Neural cell (in vitro differentiated cells): ENCODE results near the gene SAMMSON. TPM values are rescaled to one million over a fixed set of nuclear protein-coding genes. Genes with fewer than 3 reads are reported as not detected.

Experiments
- H2AFZ ChIP-seq: fragments of 200-600, 300-800 bp; sonication (generic), shearing (Covaris generic); 2 replicates; pipeline ENCODE4 v1.6.0; 2014; ENCODE audit warnings: low read depth, mild to moderate bottlenecking, antibody characterized with exemption, low read length, moderate library complexity
- H3F3A ChIP-seq: fragments of 200-600 bp; shearing (Covaris generic); 2 replicates; pipeline ENCODE4 v1.6.1; 2016; ENCODE audit warnings: mild to moderate bottlenecking, moderate library complexity, mixed read lengths, antibody characterized with exemption, low read length; ENCODE audit not compliant: insufficient read depth, poor library complexity, severe bottlenecking
- H3K27ac ChIP-seq: fragments of 200-600, 300-800 bp; sonication (generic), shearing (Covaris generic); 2 replicates; pipeline ENCODE4 v1.5.1; 2014; ENCODE audit warnings: mild to moderate bottlenecking, low read length, moderate library complexity
- H3K27me3 ChIP-seq: fragments of 300-800, 200-600 bp; sonication (generic), shearing (Covaris generic); 2 replicates; pipeline ENCODE4 v1.6.0; 2014; ENCODE audit warnings: mild to moderate bottlenecking, low read depth, low read length, moderate library complexity; ENCODE audit not compliant: insufficient read depth
- H3K36me3 ChIP-seq: fragments of 300-800, 200-600 bp; sonication (generic), shearing (Covaris generic); 2 replicates; pipeline ENCODE4 v1.5.1; 2014; ENCODE audit warnings: mild to moderate bottlenecking, antibody characterized with exemption, low read length, moderate library complexity; ENCODE audit not compliant: insufficient read depth
- H3K4me2 ChIP-seq: fragments of 300-800, 200-600 bp; sonication (generic), shearing (Covaris generic); 2 replicates; pipeline ENCODE4 v1.6.0; 2014; ENCODE audit warnings: mild to moderate bottlenecking, low read length
- H3K4me3 ChIP-seq: fragments of 300-800, 200-600 bp; sonication (generic), shearing (Covaris generic); 2 replicates; pipeline ENCODE4 v1.5.1; 2014; ENCODE audit warnings: mild to moderate bottlenecking, low read length, moderate library complexity
- H3K79me2 ChIP-seq: fragments of 200-600 bp; shearing (Covaris generic); replicated peaks from 2 replicates; pipeline ENCODE4 v1.6.0; 2014; ENCODE audit warnings: mild to moderate bottlenecking, low read length, moderate library complexity; ENCODE audit not compliant: insufficient read depth
- H3K9ac ChIP-seq: fragments of 300-800, 200-600 bp; sonication (generic), shearing (Covaris generic); 2 replicates; pipeline ENCODE4 v1.6.1; 2016; ENCODE audit warnings: mild to moderate bottlenecking, low read length, mixed read lengths
- H3K9me2 ChIP-seq: fragments of 200-600 bp; shearing (Covaris generic); 2 replicates; pipeline ENCODE4 v1.6.1; 2016; ENCODE audit warnings: mild to moderate bottlenecking, low read length, mixed read lengths; ENCODE audit not compliant: insufficient read depth
- H3K9me3 ChIP-seq: fragments of 200-600, 300-800 bp; sonication (generic), shearing (Covaris generic); 2 replicates; pipeline ENCODE4 v1.6.1; 2016; ENCODE audit warnings: mild to moderate bottlenecking, mixed run types, low read length, moderate library complexity, mixed read lengths
- H4K20me1 ChIP-seq: fragments of 200-600 bp; shearing (Covaris generic); 2 replicates; pipeline ENCODE4 v1.6.1; 2016; ENCODE audit warnings: mild to moderate bottlenecking, mixed run types; ENCODE audit not compliant: insufficient read depth
- CTCF ChIP-seq: fragments of 450-650 bp; IDR thresholded peaks from 2 replicates; pipeline ENCODE4 v1.5.1; 2014; ENCODE audit warnings: antibody characterized with exemption, mild to moderate bottlenecking, moderate library complexity; ENCODE audit not compliant: poor library complexity, severe bottlenecking
- EP300 ChIP-seq: fragments of 450-650 bp; conservative IDR thresholded peaks from 2 replicates; pipeline ENCODE4 v1.6.1; 2014; ENCODE audit warnings: antibody characterized with exemption, mild to moderate bottlenecking, moderate library complexity; ENCODE audit not compliant: poor library complexity, severe bottlenecking
- EZH2 ChIP-seq: fragments of 200-600, 300-800 bp; shearing (Covaris generic), sonication (generic); IDR thresholded peaks from 2 replicates; pipeline ENCODE4 v1.6.1; 2014; ENCODE audit warnings: antibody characterized with exemption, low read length, borderline replicate concordance, mild to moderate bottlenecking; ENCODE audit not compliant: insufficient read depth, poor library complexity, severe bottlenecking
- MXI1 ChIP-seq: fragments of 450-650 bp; conservative IDR thresholded peaks from 2 replicates; pipeline ENCODE4 v1.6.1; 2014; ENCODE audit warnings: antibody characterized with exemption, mild to moderate bottlenecking; ENCODE audit not compliant: poor library complexity, severe bottlenecking
- POLR2AphosphoS5 ChIP-seq: IDR thresholded peaks from 2 replicates; pipeline ENCODE4 v1.6.1; 2012
- RAD21 ChIP-seq: fragments of 450-650 bp; conservative IDR thresholded peaks from 2 replicates; pipeline ENCODE4 v1.6.1; 2014; ENCODE audit warnings: antibody characterized with exemption, mild to moderate bottlenecking, moderate library complexity
- REST ChIP-seq: IDR thresholded peaks from 2 replicates; pipeline ENCODE4 v1.6.1; 2012; ENCODE audit warnings: borderline replicate concordance
- SMC3 ChIP-seq: fragments of 450-650 bp; conservative IDR thresholded peaks from 2 replicates; pipeline ENCODE4 v1.6.1; 2014; ENCODE audit warnings: antibody characterized with exemption, mild to moderate bottlenecking, moderate library complexity; ENCODE audit not compliant: poor library complexity
- TAF1 ChIP-seq: IDR thresholded peaks from 2 replicates; pipeline ENCODE4 v1.6.1; 2012; ENCODE audit warnings: low read depth
- polyA plus RNA-seq: library from polyadenylated mRNA; depleted of rRNA; stranded (reverse); fragments of >200 nt; gene quantifications from 2 replicates; pipeline ENCODE4 v1.2.3, GENCODE V29; 2014

The SAMMSON gene
- polyA plus RNA-seq, 1 donor from 2014 or later: not detected

GRCh38 chr3:69970827-69971226 lies 28.7 kb upstream of the SAMMSON start:
- Histone ChIP-seq H2AFZ (no peak overlapping the region), H4K20me1 (no peaks in the 10 kb centered on the region), H3K27ac (no peak overlapping the region), H3K9me2 (no peaks in the 10 kb centered on the region), H3K4me2 (no peak overlapping the region), H3F3A (no peaks in the 10 kb centered on the region), H3K9ac (no peak overlapping the region), H3K27me3 (no peaks in the 10 kb centered on the region), H3K4me3 (no peak overlapping the region), H3K79me2 (no peaks in the 10 kb centered on the region), H3K36me3 (no peaks in the 10 kb centered on the region), H3K9me3 (no peaks in the 10 kb centered on the region)
- TF ChIP-seq TAF1 (no peak), EP300 (no peak), RAD21 (no peak), POLR2AphosphoS5 (no peak), EZH2 (no peak), MXI1 (no peak), CTCF (no peak), REST (no peak), SMC3 (no peak)

GRCh38 chr3:69972672-69973071 lies 26.9 kb upstream of the SAMMSON start:
- H3K4me2 ChIP-seq: no peak overlapping the region
- H3K27me3 ChIP-seq: no peaks in the 10 kb centered on the region
- H4K20me1 ChIP-seq: no peaks in the 10 kb centered on the region
- no peaks in the 10 kb centered on the region for H3F3A ChIP-seq
- H3K27ac ChIP-seq: no peak overlapping the region
- H3K9me3 ChIP-seq: no peaks in the 10 kb centered on the region
- TF ChIP-seq REST (no peak), CTCF (no peak), RAD21 (no peak), TAF1 (no peak), SMC3 (no peak), POLR2AphosphoS5 (no peak), EZH2 (no peak), EP300 (no peak), MXI1 (no peak)
- H3K4me3 ChIP-seq: no peak overlapping the region
- no peaks in the 10 kb centered on the region for H3K36me3 ChIP-seq
- no peak overlapping the region for H2AFZ ChIP-seq
- H3K9ac ChIP-seq: no peak overlapping the region
- no peaks in the 10 kb centered on the region for H3K9me2 ChIP-seq
- no peaks in the 10 kb centered on the region for H3K79me2 ChIP-seq
